A673 (cell line): ENCODE measurements around the gene PROSER3. TPM values are rescaled to one million over a fixed set of nuclear protein-coding genes. Genes with fewer than 3 reads are reported as not detected.

Source experiments
- BruUV-seq: library from RNA; stranded (reverse); fragments of 400-500 nt; replicated peaks from 2 replicates; lab custom pipeline; 2021; lab: Mats Ljungman, UMichigan
- CTCF ChIA-PET: fragments of 300-600 bp; sonication (Branson Sonifier 250); formaldehyde crosslinking; loops from one replicate; lab custom pipeline; 2022; ENCODE audit warnings: antibody characterized with exemption; lab: Charles Lee
- POLR2A ChIA-PET: fragments of 300-600 bp; sonication (Branson Sonifier 250); formaldehyde crosslinking; loops from one replicate; lab custom pipeline; 2022; ENCODE audit warnings: antibody characterized with exemption; ENCODE audit not compliant: low non-redundant PET; lab: Charles Lee
- DNase-seq: peaks from one replicate; pipeline ENCODE4 v3.0.0-alpha.2; 2015; ENCODE audit warnings: low spot score
- H3K27ac ChIP-seq: fragments of 200-600 bp; sonication (generic); 2 replicates; pipeline ENCODE4 v1.5.1; 2016; ENCODE audit warnings: mixed run types, low read depth, mild to moderate bottlenecking, mixed read lengths, antibody characterized with exemption, low read length; ENCODE audit not compliant: poor library complexity, severe bottlenecking
- H3K27me3 ChIP-seq: fragments of 200-600 bp; sonication (generic); replicated peaks from 2 replicates; pipeline ENCODE4 v1.6.1; 2017; ENCODE audit warnings: mixed run types, low read depth, mild to moderate bottlenecking, mixed read lengths, antibody characterized with exemption, low read length; ENCODE audit not compliant: insufficient read depth, poor library complexity
- H3K36me3 ChIP-seq: fragments of 200-600 bp; sonication (generic); 2 replicates; pipeline ENCODE4 v1.6.1; 2016; ENCODE audit warnings: mixed run types, mild to moderate bottlenecking, mixed read lengths, antibody characterized with exemption, low read length; ENCODE audit not compliant: insufficient read depth, poor library complexity, severe bottlenecking
- H3K4me1 ChIP-seq: fragments of 200-600 bp; sonication (generic); 2 replicates; pipeline ENCODE4 v1.6.1; 2017; ENCODE audit warnings: mixed run types, mild to moderate bottlenecking, mixed read lengths, antibody characterized with exemption, low read length; ENCODE audit not compliant: insufficient read depth, poor library complexity, severe bottlenecking
- H3K4me3 ChIP-seq: fragments of 200-600 bp; sonication (generic); 2 replicates; pipeline ENCODE4 v1.5.1; 2016; ENCODE audit warnings: low read depth, mixed run types, mild to moderate bottlenecking, mixed read lengths, low read length; ENCODE audit not compliant: poor library complexity, severe bottlenecking
- H3K9me3 ChIP-seq: fragments of 200-600 bp; sonication (generic); 2 replicates; pipeline ENCODE4 v1.6.1; 2016; ENCODE audit warnings: mixed run types, low read depth, mild to moderate bottlenecking, mixed read lengths, antibody characterized with exemption, low read length; ENCODE audit not compliant: poor library complexity, severe bottlenecking
- CTCF ChIP-seq: fragments of 300-800, 200-600 bp; sonication (generic); conservative IDR thresholded peaks from 2 replicates; pipeline ENCODE4 v1.5.1; 2017; ENCODE audit warnings: low read depth, mild to moderate bottlenecking, antibody characterized with exemption, low read length, moderate library complexity, mixed read lengths
- EZH2 ChIP-seq: fragments of 200-600 bp; sonication (generic); IDR thresholded peaks from 2 replicates; pipeline ENCODE4 v1.6.1; 2017; ENCODE audit warnings: borderline replicate concordance, low read depth, mild to moderate bottlenecking, mixed read lengths, antibody characterized with exemption, low read length; ENCODE audit not compliant: poor library complexity, severe bottlenecking
- intact Hi-C: fragments of 100-400 bp; cut with micrococcal nuclease; formaldehyde crosslinking; loops from one replicate; pipeline ENCODE4 v1.10.0; 2022; ENCODE audit not compliant: unreplicated experiment
- total RNA-seq: library from RNA; stranded (reverse); gene quantifications from 2 replicates; pipeline ENCODE4 v1.2.3, GENCODE V29; 2021

Gene PROSER3
- total RNA-seq, 1 experiment from 2014 or later, result 38.4 TPM

- Histone ChIP-seq H3K36me3 (peaks cover 59% of the 10 kb centered on the region), H3K27me3 (no peaks in the 10 kb centered on the region), H3K27ac (no peak overlapping the region), H3K4me3 (no peak overlapping the region), H3K9me3 (no peaks in the 10 kb centered on the region), H3K4me1 (peaks cover 6% of the 10 kb centered on the region)
- POLR2A ChIA-PET, result no interaction called here
- CTCF ChIA-PET, result no interaction called here
- no TSS peak for BruUV-seq
- intact Hi-C loops, result no loop called here
- no peak for DNase-seq
- TF ChIP-seq EZH2, result no peak
- TF ChIP-seq CTCF, result no peak
These were observed 36.6 kb upstream of the PROSER3 start for GRCh38 chr19:35721374-35721773.

GRCh38 chr19:35722461-35722860 lies 35.5 kb upstream of the PROSER3 start:
- POLR2A ChIA-PET, result no interaction called here
- intact Hi-C loops, result no loop called here
- no peak overlapping the region for H3K27ac ChIP-seq
- CTCF ChIA-PET, result no interaction called here
- H3K36me3 ChIP-seq, result peaks cover 68% of the 10 kb centered on the region
- H3K9me3 ChIP-seq, result no peaks in the 10 kb centered on the region
- no peak for TF ChIP-seq CTCF
- TF ChIP-seq EZH2, result no peak
- no peak overlapping the region for H3K4me3 ChIP-seq
- BruUV-seq, result TSS peak; percentile 5
- no peaks in the 10 kb centered on the region for H3K27me3 ChIP-seq
- no peak for DNase-seq
- peaks cover 2% of the 10 kb centered on the region for H3K4me1 ChIP-seq

GRCh38 chr19:35722897-35723296 lies 35.1 kb upstream of the PROSER3 start:
- intact Hi-C loops, result no loop called here
- POLR2A ChIA-PET, result no interaction called here
- no TSS peak for BruUV-seq

More at GRCh38 chr19:35722897-35723296, 35.1 kb upstream of the PROSER3 start:
- H3K4me1 ChIP-seq, result peaks cover 2% of the 10 kb centered on the region
- H3K27ac ChIP-seq, result no peak overlapping the region
- no peak overlapping the region for H3K4me3 ChIP-seq
- CTCF ChIA-PET, result interaction anchor here (0.6 kb wide), 1 partner anchor 91 kb away, joined by 3 read pairs; no protein-coding TSS in a partner anchor
- no peaks in the 10 kb centered on the region for H3K27me3 ChIP-seq
- DNase-seq, result no peak
- H3K9me3 ChIP-seq, result no peaks in the 10 kb centered on the region
- peaks cover 72% of the 10 kb centered on the region for H3K36me3 ChIP-seq
- TF ChIP-seq CTCF (no peak), EZH2 (no peak)
